Heart right ventricle (tissue), 16 donors: Measurements from ENCODE around the gene ESPL1. TPM values are rescaled to one million over a fixed set of nuclear protein-coding genes. Genes with fewer than 3 reads are reported as not detected.

Experiments used
- ATAC-seq, 8 donors: fragments of 200-7000 bp; cut with Tn5 transposase; one replicate each; pipeline ENCODE4 v1.9.1; 2020; ENCODE audit warnings: mild to moderate bottlenecking in 8 of 8, moderate library complexity in 8 of 8, moderate number of reproducible peaks in 1 of 8
- DNase-seq, 2 donors: peaks; one replicate each; pipeline ENCODE4 v3.0.0-alpha.2; 2020
- H3K27ac ChIP-seq, 10 donors: fragments of 200-600 bp; sonication (generic) in 2 of 10; one replicate each; pipeline versions ENCODE4 v1.5.0 to v1.8.0; 2020 to 2022; ENCODE audit warnings: mild to moderate bottlenecking in 3 of 10
- H3K27me3 ChIP-seq, 7 donors: fragments of 200-600 bp; one replicate each; pipeline ENCODE4 v1.8.0; 2021 to 2022; ENCODE audit warnings: mild to moderate bottlenecking in 2 of 7
- H3K36me3 ChIP-seq, 9 donors: fragments of 200-600 bp; sonication (generic) in 1 of 9; one replicate each; pipeline versions ENCODE4 v1.5.0 to v1.8.0; 2020 to 2022; ENCODE audit warnings: mild to moderate bottlenecking in 2 of 9
- H3K4me1 ChIP-seq, 9 donors: fragments of 200-600 bp; sonication (generic) in 1 of 9; one replicate each; pipeline versions ENCODE4 v1.5.0 to v1.8.0; 2020 to 2022; ENCODE audit warnings: mild to moderate bottlenecking in 4 of 9
- H3K4me3 ChIP-seq, 10 donors: fragments of 200-600 bp; sonication (generic) in 2 of 10; one replicate each; pipeline versions ENCODE4 v1.5.0 to v1.8.0; 2020 to 2022; ENCODE audit warnings: mild to moderate bottlenecking in 7 of 10, moderate library complexity in 2 of 10
- H3K9me3 ChIP-seq, 11 donors: fragments of 200-600 bp in 10 of 11; sonication (generic) in 2 of 11; one replicate each; pipeline versions ENCODE4 v1.5.0 to v1.8.0; 2013 to 2022; ENCODE audit warnings: mild to moderate bottlenecking in 2 of 11, control low read depth in 1 of 11, moderate library complexity in 1 of 11
- CTCF ChIP-seq, 9 donors: fragments of 200-600 bp; sonication (generic) in 2 of 9; IDR thresholded peaks; one replicate each; pipeline versions ENCODE4 v1.5.0 to v1.8.0; 2021 to 2022; ENCODE audit warnings: antibody characterized with exemption in 9 of 9, mild to moderate bottlenecking in 5 of 9, moderate library complexity in 1 of 9
- WGBS, 2 donors: extraction: QIAGEN DNeasy Blood & Tissue Kit; methylation state at CpG; one replicate each; pipeline ENCODE4 v1.1.7; 2013; ENCODE audit warnings: inconsistent platforms in 1 of 2; 5-methylcytosine and 5-hydroxymethylcytosine counted together
- intact Hi-C, 10 donors: fragments of 100-400 bp; cut with DNase I; formaldehyde crosslinking; loops; one replicate each; pipeline versions ENCODE4 v1.11.1 to v1.14.2; 2022
- polyA plus RNA-seq, 2 donors: library from polyadenylated mRNA; stranded (reverse); fragments of 200-250 nt; gene quantifications; one replicate each; pipeline ENCODE4 v1.2.3, GENCODE V29; 2013
- total RNA-seq, 10 donors: library from RNA; stranded (reverse); fragmentation: NEBNext Ultra II Directional in 3 of 10; extraction: Animal tissue kit (Norgen Biotek cat#: 25700) in 3 of 10; gene quantifications; one replicate each; pipeline versions ENCODE4 v1.2.1 to v1.2.4, GENCODE V29; 2021 to 2023
- donor health status: Arrhythmogenic right ventricular cardiomyopathy.
- donor health status: ischemic (EF 13 %, LVEDD 7.1; RV severe dilation, severe dysfunction).
- donor health status: healthy with polysubstance abuse.
- donor health status: DM: no; HTN: yes; CAD: no.
- donor health status: DM: no; HTN: no; CAD: no.
- donor health status: ischemic (EF 25% LVEDD 6.9; RV normal size, moderate dysfunction).
- donor health status: ischemic (EF 25% LVEDD 5.7; RV mildly dilated, moderate dysfunction).
- donor health status: healthy.
- donor health status: DM: yes; HTN: yes; CAD: no.
- donor health status: Ischemic cardiomyopathy.
- donor health status: ischemic (EF 35%, LVEDD 5.7; RV mildly dilated, moderate dysfunction).
- donor health status: nonischemic (EF 11% LVEDD 7.7; RV severe dilation, severe dysfunction).
- donor health status: DM: yes; HTN: yes; CAD: no.
- donor health status: PGD.
- donor health status: ischemic (EF 29% LVEDD 5.4; RV normal size, mild dysfunction).
- donor health status: nonischemic (EF 23%, LVEDD 6.1; RV moderate dilation, normal function).

Gene ESPL1
- total and polyA plus RNA-seq, 12 donors = 0.04 to 3.1 (median 0.35) TPM

GRCh38 chr12:53320352-53321195, 52.5 kb downstream of the ESPL1 start:
- peaks cover 11 to 43% (median 32%) of the 10 kb centered on the region in 9 donors for H3K4me1 ChIP-seq
- 37 to 42% methylated on average over 10 of the region's 10 CpGs for WGBS, 2 donors
- intact Hi-C loops = loop anchor here in 3 of 10 donors (1.0 to 10.0 kb wide), 5 partner anchors 21 to 187 kb away; partner anchors contain the start of genes NPFF (in 2 of the 3), MYG1 (in 1 of the 3), SP1 (in 1 of the 3) and TARBP2 (in 1 of the 3)

GRCh38 chr12:53324113-53324778, 56.1 kb downstream of the ESPL1 start:
- intact Hi-C loops = loop anchor here in 6 of 10 donors (1.0 to 10.0 kb wide), 6 partner anchors 21 to 185 kb away; partner anchors contain the start of genes NPFF (in 2 of the 6), SP1 (in 1 of the 6) and TARBP2 (in 1 of the 6)
- peak overlapping the region in 9 of 10 donors; percentile 60 to 80 (median 71) for H3K4me3 ChIP-seq
- DNase-seq (no peak), ATAC-seq (no peak)
- 33 to 44% methylated on average over 28 of the region's 28 CpGs for WGBS, 2 donors
- peaks cover 0 to 33% (median 0%) of the 10 kb centered on the region in 7 donors for H3K27me3 ChIP-seq
- peak overlapping the region; percentile 63 to 94 (median 90) for H3K27ac ChIP-seq
- H3K4me1 ChIP-seq = peaks cover 11 to 49% (median 37%) of the 10 kb centered on the region in 9 donors
- H3K36me3 ChIP-seq = peaks cover 0 to 8% (median 0%) of the 10 kb centered on the region in 9 donors
- H3K9me3 ChIP-seq = no peaks in the 10 kb centered on the region
- no peak for TF ChIP-seq CTCF (IDR thresholded peaks at IDR 0.05)

More at GRCh38 chr12:53320352-53321195, 52.5 kb downstream of the ESPL1 start:
- DNase-seq = no peak
- Histone ChIP-seq H3K36me3 (peaks cover 0 to 40% (median 8%) of the 10 kb centered on the region in 9 donors), H3K27ac (peak overlapping the region; percentile 69 to 94 (median 86)), H3K27me3 (peaks cover 0 to 2% (median 0%) of the 10 kb centered on the region in 7 donors), H3K4me3 (peak overlapping the region; percentile 26 to 79 (median 67)), H3K9me3 (no peaks in the 10 kb centered on the region)
- TF ChIP-seq CTCF (IDR thresholded peaks at IDR 0.05) = no peak
- no peak for ATAC-seq

GRCh38 chr12:53324779-53325510, 56.8 kb downstream of the ESPL1 start:
- DNase-seq (peak; percentile 94 to 95), ATAC-seq (peak; percentile 84 to 88 (median 86))
- peaks cover 0 to 34% (median 0%) of the 10 kb centered on the region in 7 donors for H3K27me3 ChIP-seq
- H3K4me3 ChIP-seq = peak overlapping the region; percentile 60 to 80 (median 72)
- peaks cover 0 to under 1% (median 0%) of the 10 kb centered on the region in 9 donors for H3K36me3 ChIP-seq
- intact Hi-C loops = loop anchor here in 6 of 10 donors (1.0 to 10.0 kb wide), 9 partner anchors 20 to 184 kb away; partner anchors contain the start of genes NPFF (in 2 of the 6), TARBP2 (in 2 of the 6), AMHR2 (in 1 of the 6) and SP1 (in 1 of the 6)
- WGBS, 2 donors = 0% methylated on average over 57 to 69 of the region's 69 CpGs
- peak; percentile 68 to 95 (median 85) for TF ChIP-seq CTCF (IDR thresholded peaks at IDR 0.05)
- H3K4me1 ChIP-seq = peaks cover 11 to 46% (median 35%) of the 10 kb centered on the region in 9 donors
- H3K27ac ChIP-seq = peak overlapping the region; percentile 63 to 94 (median 90)
- H3K9me3 ChIP-seq = no peaks in the 10 kb centered on the region
